Stimulated activated CD8-positive, alpha-beta memory T cell treated with anti-CD3 and anti-CD28 coated beads, Interleukin-15, amount 100 ng/mL, for 1 hour (primary cell): ENCODE data around the gene ABR.
"Not testable (repeated sequence)": the region's sequence is repeated elsewhere in the genome, so short reads cannot be mapped to it uniquely, and the experiment has no call there.

Source experiments
- DNase-seq: peaks from one replicate; pipeline ENCODE4 v3.0.0-alpha.2; 2020; ENCODE audit warnings: low read depth

ABR gene

DNA sequence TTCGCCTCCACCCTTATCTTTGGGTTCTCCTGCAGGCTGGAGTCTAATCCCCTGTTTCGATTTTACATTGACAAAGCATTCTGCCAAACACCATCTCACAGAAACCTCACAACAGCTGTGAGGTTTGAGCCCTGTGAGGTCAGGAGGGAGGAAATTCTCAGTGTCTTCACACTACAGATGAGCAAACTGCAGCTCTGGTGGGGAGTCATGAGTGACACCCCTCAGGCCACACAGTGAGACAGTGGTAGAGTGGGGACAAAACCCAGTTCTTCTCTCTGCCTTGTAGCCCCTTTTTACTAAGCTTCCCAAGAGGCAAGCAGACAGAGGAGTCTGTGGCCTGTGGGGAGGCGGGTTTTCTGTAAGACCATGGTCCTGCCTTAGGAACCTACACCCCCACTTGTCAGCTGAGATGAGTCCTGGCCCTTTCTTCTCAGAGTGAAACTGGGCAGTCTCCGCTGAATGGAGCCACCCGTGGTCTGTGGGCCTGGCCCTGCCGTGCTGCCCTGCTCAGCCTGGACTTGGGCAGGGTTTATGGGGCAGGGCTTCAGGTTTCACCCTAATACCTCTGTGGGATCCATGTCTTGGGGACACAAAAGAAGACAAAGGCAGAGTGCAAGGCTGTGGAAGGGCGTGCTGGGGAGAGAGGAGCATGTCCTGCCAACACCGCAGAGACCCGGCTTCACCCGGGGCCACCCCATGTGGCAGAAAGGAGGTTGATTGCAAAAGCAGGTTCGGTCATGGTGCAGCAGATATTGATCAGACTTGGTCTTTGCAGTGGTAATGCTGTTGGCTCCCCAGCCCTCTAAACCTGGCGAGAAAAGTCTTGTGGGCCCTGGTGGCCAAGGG lies 59.0 kb downstream of the ABR start:
- no peak for DNase-seq

DNA sequence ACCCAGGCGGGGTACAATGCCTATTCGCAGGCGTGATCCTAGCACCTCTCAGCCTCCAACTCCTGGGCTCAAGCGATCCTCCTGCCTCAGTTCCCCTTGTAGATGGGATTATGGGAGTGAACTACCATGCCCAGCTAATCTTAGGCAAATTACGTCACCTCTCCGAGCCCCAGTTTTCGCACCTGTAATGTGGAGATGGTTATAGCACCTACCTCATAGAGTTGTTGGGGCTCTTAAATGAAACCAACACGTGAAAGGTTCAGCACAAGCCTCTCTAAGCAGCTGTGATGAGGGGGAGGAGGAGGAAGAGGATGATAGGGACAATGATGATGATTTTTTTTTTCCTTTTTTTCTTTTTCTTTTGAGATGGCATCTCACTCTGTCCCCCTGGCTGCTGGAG lies 59.9 kb downstream of the ABR start:
- no peak for DNase-seq

GRCh38 chr17:1116602-1117001 lies 63.2 kb downstream of the ABR start:
- DNase-seq: no peak

GRCh38 chr17:1112875-1113274 lies 66.9 kb downstream of the ABR start:
- no peak for DNase-seq

- DNase-seq: no peak
Measured at GRCh38 chr17:1111599-1112443, 68.0 kb downstream of the ABR start.

DNA sequence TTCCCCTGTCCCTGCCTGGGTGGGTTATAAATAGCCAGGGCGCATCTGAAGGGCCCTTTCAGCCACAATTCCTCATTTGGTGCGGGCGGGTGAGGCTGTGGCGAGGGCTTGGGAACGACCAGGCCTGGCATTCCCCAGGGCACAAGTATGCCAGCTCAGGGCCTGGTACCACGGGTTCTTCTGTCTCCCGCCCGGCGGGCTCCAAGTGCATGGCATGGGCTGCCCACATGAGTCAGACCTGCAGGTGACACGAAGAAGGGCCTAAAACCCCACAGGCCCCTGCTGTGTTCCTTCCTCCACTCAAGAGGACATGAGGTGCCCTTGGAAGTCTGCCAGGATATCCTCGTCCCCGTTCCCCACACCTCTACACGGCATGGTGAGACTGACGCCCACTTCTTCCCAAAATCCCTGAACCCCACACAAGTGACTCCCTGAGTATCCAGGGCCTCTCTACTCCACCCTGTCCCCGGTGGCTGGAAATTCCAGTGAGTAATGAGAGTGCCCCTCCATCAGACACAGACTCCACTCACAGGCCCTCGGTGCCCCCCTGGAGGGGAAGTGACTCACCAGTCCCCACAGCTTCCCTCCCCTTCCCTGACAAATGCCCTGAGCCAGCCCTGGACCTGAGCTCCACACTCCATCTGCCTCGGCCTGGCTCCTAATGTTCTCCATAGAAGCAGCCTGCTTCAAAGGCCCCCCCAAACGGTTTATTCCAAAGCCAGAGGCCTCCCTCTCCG lies 68.8 kb downstream of the ABR start:
- DNase-seq: no peak

GRCh38 chr17:1110541-1110861 lies 69.3 kb downstream of the ABR start:
- DNase-seq: no peak

DNA sequence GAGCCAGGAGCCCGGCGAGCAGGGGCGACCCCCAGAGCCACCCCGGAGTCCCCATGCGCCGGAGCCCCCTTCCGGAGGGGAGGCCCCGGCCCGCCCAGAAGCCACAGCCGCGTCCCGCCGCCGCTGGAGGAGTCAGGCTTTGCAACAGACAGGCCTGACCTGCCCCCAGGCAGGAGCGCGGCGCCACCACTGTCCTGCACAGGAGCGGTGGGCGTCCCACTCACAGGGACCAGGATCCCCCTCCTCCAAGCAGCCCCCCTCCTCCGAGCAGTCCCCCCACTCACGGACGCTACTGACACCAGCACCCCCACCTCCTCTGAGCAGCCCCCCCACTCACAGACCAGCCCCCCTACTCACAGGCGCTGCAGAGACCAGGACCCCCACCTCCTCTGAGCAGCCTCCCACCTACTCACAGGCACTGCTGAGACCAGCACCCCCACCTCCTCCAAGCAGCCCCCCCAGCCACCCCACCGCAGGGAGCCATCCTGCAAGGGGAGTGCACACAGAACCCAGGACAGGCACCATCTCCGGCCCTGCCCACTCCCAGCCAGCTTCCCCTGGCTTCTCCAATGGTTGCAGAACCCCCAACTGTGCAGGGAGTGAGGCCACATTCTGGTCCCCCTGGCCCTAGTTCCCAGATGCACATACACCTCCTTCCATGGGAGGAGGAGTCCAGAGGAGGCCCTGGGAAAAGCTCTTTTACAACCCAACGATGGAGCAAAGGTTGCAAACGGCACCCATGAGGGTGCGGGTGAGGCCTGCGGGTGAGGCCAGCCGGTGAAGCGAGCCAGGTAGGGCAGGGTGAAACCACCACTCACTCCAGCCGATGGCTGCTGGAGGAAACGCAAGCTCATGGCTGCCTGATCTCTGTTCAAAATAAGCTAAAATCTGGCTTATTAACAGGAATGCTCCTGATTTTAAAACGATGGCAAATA lies 69.9 kb downstream of the ABR start:
- no peak for DNase-seq

- no peak for DNase-seq
Measured at GRCh38 chr17:1108765-1109605, 70.8 kb downstream of the ABR start.

- no peak for DNase-seq
Measured at GRCh38 chr17:1108478-1108764, 71.4 kb downstream of the ABR start.

DNA sequence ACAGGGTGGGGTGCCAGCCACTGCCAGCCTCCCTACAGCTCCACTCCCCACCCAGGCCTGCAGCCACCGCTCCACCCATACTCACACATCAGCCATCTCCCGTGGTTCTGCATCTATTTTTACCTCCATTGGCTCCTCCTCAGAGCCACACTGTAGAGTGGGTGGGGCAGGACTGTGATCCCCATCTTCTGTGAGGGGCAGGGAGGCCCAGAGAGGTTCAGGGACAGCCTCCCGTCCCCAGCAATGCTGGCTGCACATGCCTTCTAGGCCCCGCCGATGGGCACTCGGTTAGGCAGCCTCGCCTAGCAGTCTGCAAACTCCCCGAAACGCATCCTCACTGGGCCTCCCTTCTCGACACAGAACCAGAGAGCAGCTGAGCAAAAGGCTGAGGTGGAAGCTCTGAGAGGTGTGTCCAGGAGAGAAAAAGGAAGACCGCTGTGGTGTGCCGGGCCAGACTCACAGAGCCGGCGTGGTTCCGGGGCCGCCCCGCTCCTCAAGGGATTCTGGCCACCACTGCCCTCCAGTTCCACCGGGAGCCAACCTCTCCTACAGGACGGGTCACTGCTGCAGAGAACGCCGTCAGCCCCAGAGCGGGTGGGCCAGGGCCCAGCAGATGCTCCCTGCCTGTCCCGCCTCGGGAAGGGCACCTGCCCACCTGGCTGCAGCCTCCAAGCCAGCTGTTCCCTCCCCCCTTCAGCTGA lies 71.9 kb downstream of the ABR start:
- DNase-seq: no peak

- no peak for DNase-seq
Measured at GRCh38 chr17:1107083-1107776, 72.6 kb downstream of the ABR start.

DNA sequence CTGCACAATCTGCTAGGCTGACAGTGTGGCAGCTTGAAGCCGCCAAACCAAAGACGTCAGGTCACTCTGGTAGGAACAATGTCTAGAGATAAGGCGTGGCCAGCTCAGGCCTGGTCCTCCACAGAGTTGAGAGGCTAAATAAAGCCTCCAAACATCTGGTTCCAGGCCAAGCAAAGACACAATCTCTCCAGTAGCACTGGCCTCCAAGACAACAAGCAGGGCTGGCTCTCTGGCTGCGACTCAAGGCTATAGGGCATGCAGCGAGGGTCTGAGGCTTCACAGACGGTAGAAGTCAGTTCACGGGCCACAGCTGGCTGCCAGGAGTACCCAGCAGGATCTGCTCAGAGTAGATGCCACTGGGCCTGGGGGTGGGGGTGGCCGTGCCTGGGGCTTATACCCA lies 75.6 kb downstream of the ABR start:
- no peak for DNase-seq

DNA sequence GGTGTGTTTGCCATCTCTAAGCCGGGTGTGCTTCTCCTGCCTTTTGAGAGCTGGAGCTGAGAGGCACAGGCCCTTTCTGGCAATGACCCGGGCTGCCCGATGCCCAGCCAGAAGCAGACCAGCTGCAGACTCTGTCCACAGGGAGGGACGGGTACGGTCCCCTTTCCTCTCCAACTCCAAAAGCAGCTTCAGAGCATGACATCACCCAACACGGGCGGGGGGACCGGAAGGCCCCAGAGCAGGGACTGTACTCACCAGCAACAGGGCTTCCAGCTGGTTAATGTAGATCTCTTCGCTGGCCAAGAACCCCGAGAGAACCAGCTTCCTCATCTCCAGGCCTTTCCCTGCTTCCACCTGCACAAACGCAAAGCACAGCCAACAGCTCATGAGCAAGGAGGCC lies 79.4 kb downstream of the ABR start:
- DNase-seq: no peak

- DNase-seq: no peak
Measured at GRCh38 chr17:1099242-1099641, 80.5 kb downstream of the ABR start.

DNA sequence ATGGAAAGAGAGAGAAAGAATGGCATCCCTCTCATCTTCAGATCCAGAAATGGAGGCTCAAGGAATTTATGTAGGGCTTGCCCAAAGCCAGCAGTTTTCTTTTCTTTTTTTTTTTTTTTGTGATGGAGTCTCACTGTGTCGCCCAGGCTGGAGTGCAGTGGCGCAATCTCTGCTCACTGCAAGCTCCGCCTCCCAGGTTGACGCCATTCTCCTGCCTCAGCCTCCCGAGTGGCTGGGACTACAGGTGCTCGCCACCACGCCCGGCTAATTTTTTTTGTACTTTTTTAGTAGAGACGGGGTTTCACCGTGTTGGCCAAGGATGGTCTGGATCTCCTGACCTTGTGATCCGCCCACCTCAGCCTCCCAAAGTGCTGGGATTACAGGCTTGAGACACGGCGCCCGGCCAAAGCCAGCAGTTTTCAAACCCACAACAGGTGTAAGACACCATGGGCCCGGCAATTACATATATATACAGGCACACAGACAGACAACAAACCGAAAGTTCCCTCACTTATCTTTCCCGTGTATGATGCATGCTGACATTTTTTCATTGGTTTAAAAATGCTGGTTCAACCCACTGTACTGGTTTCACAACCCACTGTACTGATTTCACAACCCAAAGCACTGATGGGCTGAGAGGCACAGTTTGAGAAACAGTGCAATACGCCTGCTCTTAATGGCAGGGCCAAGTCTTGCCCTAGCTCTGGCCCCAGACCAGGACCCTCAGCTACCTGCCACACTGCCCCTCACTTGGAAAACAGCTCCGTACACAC lies 81.6 kb downstream of the ABR start:
- DNase-seq: not testable (repeated sequence)

DNA sequence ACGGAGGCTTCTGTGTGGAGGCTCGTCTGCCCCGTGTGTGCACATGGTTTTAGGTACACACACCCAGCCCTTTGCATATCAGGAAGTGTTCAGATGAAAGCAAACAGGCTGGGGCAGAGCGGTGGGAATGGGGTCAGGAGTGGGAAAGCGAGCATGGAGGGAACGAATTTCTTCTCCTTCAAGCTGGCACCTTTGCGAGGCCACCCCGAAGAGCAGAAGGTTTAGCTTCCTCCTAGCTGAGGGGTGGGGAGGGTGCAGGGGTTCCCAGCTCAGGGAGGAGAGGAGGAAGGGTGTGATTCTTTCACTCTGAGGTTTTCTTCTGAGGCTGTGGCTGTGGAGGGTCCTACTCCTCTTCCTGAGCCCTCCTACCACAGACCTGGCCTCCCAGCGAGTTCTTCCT lies 83.6 kb downstream of the ABR start:
- no peak for DNase-seq

DNA sequence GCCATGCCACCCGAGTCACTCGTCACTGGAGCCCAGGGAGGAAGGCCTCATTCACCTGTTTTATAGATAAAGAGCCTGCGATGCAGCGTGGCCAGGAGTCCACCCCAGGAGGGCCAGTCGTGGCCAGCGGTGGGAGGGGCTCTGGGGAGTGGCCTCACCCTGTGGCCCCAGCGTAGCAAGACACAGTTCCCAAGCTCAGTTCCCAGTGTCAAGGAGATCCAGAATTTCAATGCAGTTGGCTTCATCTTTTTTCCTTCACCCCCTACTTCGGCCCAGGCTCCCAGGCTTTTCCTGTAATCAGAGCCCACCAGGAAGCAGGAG lies 84.0 kb downstream of the ABR start:
- no peak for DNase-seq
